ENCODE measurements around the gene SLFNL1.

- TF ChIP-seq CTCF (IDR thresholded peaks at IDR 0.05) (no peak), E2F5 (CRISPR knock-in tag; IDR thresholded peaks at IDR 0.05) (no peak), E2F1 (CRISPR knock-in tag; IDR thresholded peaks at IDR 0.05) (no peak), CREB1 (CRISPR knock-in tag; IDR thresholded peaks at IDR 0.05) (no peak), SMAD3 (CRISPR knock-in tag; IDR thresholded peaks at IDR 0.05; ENCODE audit: borderline replicate concordance) (no peak), FOXJ3 (CRISPR knock-in tag; IDR thresholded peaks at IDR 0.05; ENCODE audit: borderline replicate concordance) (no peak), TEAD4 (CRISPR knock-in tag; IDR thresholded peaks at IDR 0.05) (no peak)
These were observed 27.0 kb upstream of the SLFNL1 start for GRCh38 chr1:41048540-41048939.

All from WTC11 (cell line).